H1 (cell line): ENCODE results near the gene FBXO47. TPM values are rescaled to one million over a fixed set of nuclear protein-coding genes. Genes with fewer than 3 reads are reported as not detected.

Experiments
- ASH2L ChIP-seq: fragments of 200-600, 300-600 bp; sonication (generic); IDR thresholded peaks from one replicate; pipeline ENCODE4 v1.7.1; 2017; ENCODE audit warnings: low read length
- CREB1 ChIP-seq: IDR thresholded peaks from 2 replicates; pipeline ENCODE4 v1.6.1; 2012; ENCODE audit warnings: inconsistent platforms
- CTCF ChIP-seq, 3 experiments: IDR thresholded peaks; 1 replicate in 2 of 3; 2 replicates in 1 of 3; pipeline versions ENCODE4 v1.5.1 to v1.6.1; 2011; ENCODE audit warnings: low read length in 3 of 3, mild to moderate bottlenecking in 3 of 3, inconsistent platforms in 2 of 3, low read depth in 1 of 3, moderate library complexity in 1 of 3; ENCODE audit not compliant: insufficient read depth in 1 of 3; ENCODE audit errors: control extremely low read depth in 1 of 3
- MAX ChIP-seq: IDR thresholded peaks from 2 replicates; pipeline ENCODE4 v1.6.1; 2012; ENCODE audit warnings: inconsistent platforms
- SAP30 ChIP-seq: fragments of 300-600 bp; sonication (generic); IDR thresholded peaks from 2 replicates; pipeline ENCODE4 v1.7.1; 2012; ENCODE audit warnings: low read length, moderate library complexity, mild to moderate bottlenecking, inconsistent platforms; ENCODE audit not compliant: insufficient read depth, insufficient replicate concordance
- TAF1 ChIP-seq: IDR thresholded peaks from 2 replicates; pipeline ENCODE4 v1.6.1; 2011; ENCODE audit warnings: mild to moderate bottlenecking, low read depth, low read length
- TAF7 ChIP-seq: optimal IDR thresholded peaks from 2 replicates; pipeline ENCODE3; 2011; ENCODE audit warnings: low read depth, mild to moderate bottlenecking, inconsistent platforms, low read length, moderate library complexity, borderline replicate concordance
- TBP ChIP-seq: IDR thresholded peaks from 2 replicates; pipeline ENCODE4 v1.6.1; 2011; ENCODE audit warnings: low read depth, low read length, improper control_type of control experiment
- ZNF274 ChIP-seq: IDR thresholded peaks from 2 replicates; pipeline ENCODE4 v1.7.0; 2012; ENCODE audit warnings: low read length, borderline replicate concordance; ENCODE audit errors: extremely low read depth
- polyA plus RNA-seq, 7 experiments: library from polyadenylated mRNA; depleted of rRNA in 3 of 7; stranded (reverse) in 5 of 7; unstranded in 2 of 7; fragments of >200 nt in 5 of 7; fragments of 200-250 nt in 2 of 7; gene quantifications; 1 replicate in 5 of 7; 2 replicates in 1 of 7; 4 replicates in 1 of 7; pipeline versions ENCODE4 v1.2.1 to v1.2.3, GENCODE V29; 2011 to 2013; ENCODE audit warnings: missing spikeins in 2 of 7, mixed read lengths in 2 of 7
- total RNA-seq: library from RNA; stranded (reverse); fragmentation: NEBNext Ultra II Directional; extraction: Animal tissue kit (Norgen Biotek cat#: 25700); gene quantifications from 2 replicates; pipeline ENCODE4 v1.2.1, GENCODE V29; 2021

FBXO47 gene
- total and polyA plus RNA-seq, 2 of the 8 experiments (the other 6 are each of a cell fraction or from before 2014, with no cell fraction given), result not detected

GRCh38 chr17:38967290-38967738 is at the start of gene FBXO47 (continued):
- no peak for TF ChIP-seq TAF7
- TF ChIP-seq CREB1, result peak; percentile 8; the same call in 1 of the 2 replicates
- peak; percentile 47 for TF ChIP-seq MAX
- TF ChIP-seq TAF1, result peak; percentile 68
- TF ChIP-seq ZNF274, result no peak
- TF ChIP-seq TBP, result peak; percentile 57; the same call in 1 of the 2 replicates
- TF ChIP-seq CTCF (IDR thresholded peaks at IDR 0.05; ENCODE audit: control extremely low read depth in 1 of 3, insufficient read depth in 1 of 3, low read depth in 1 of 3, low read length in 3 of 3), result peak in 2 of 3 experiments; percentile 24 to 26; a peak in 2 of 4 replicates
- peak; percentile 37 for TF ChIP-seq ASH2L
- TF ChIP-seq SAP30, result no peak
